GM21723 (cell line): ENCODE data around the gene TGM1.
"Not testable (repeated sequence)": the region's sequence is repeated elsewhere in the genome, so short reads cannot be mapped to it uniquely, and the experiment has no call there.

Source experiments
- ATAC-seq: cut with Tn5 transposase; IDR thresholded peaks from one replicate; pipeline ENCODE4 v1.9.1; 2021; ENCODE audit warnings: mild to moderate bottlenecking, moderate library complexity; ENCODE audit not compliant: unreplicated experiment

The TGM1 gene

GRCh38 chr14:24235804-24236688 is 26.9 kb downstream of the TGM1 start:
- ATAC-seq, result no peak

- ATAC-seq, result no peak
These were observed 28.6 kb downstream of the TGM1 start for GRCh38 chr14:24234095-24235005.

DNA sequence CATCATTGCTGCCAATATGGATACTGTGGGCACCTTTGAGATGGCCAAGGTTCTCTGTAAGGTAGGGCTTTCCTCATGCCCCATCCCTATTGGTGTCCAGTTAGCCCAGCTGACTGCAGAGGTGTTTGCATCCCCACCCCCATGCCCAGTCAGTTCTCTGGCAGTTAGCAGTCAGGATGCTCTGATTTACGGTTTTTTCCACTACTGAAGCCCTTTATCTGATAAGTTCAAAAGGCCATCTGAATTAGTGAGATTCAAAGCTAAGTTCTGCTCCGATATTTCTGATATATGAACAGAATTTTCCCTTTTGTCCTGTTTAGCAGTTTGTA is 29.5 kb downstream of the TGM1 start:
- no peak for ATAC-seq

- ATAC-seq, result peak; percentile 58
These were observed 30.1 kb downstream of the TGM1 start, which contains the start of gene GMPR2 for GRCh38 chr14:24232645-24233537. GMPR2 (plus strand) TSS chr14:24232929; CDS start chr14:24233254, 325 bp downstream.

GRCh38 chr14:24232121-24232644 is 30.8 kb downstream of the TGM1 start, which contains the start of gene NEDD8:
NEDD8 (minus strand) TSS chr14:24232367; CDS start chr14:24232267, 100 bp downstream.
- ATAC-seq, result peak; percentile 82

DNA sequence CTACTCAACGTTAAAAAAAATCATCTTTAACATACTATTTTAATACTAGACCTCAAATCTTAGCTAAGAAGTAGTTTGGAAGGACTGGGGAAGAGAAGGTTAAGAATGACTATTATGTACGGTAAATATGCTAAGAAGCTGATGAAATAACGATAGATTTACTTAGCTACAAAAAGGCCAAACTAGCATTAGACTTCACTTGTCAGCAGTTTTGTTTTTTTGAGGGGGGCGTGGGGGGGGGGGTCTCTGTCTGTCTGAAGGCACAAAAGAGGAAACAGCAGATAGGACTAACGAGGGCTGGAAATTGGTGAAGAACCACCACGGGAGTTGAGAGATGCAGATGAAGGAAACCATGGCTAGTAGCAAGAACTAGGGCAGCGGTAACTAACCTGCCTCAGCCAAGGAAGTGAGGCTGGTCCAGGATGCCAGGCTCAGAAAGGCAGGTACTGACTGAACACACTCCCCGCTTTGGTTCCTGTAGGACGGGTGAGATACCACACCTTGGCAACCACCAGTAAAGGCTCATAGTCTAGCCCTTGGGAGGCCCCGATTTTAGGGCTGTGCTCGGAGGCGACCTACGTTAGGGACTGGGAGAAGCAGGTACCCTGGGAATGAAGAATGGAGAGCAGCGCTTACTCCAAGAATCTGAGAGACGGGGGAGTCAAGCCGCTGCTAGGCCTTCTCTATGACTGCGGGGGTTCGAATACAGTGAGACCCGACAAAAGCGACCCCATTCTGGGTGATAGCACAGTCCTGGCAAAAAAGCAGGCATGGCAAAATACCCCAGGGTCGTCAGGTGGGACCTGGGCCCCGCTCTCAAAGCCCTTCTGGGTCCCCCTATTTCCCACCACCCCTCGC is 31.5 kb downstream of the TGM1 start:
- ATAC-seq, result peak; percentile 11

GRCh38 chr14:24228902-24229301 is 34.1 kb downstream of the TGM1 start:
- no peak for ATAC-seq

DNA sequence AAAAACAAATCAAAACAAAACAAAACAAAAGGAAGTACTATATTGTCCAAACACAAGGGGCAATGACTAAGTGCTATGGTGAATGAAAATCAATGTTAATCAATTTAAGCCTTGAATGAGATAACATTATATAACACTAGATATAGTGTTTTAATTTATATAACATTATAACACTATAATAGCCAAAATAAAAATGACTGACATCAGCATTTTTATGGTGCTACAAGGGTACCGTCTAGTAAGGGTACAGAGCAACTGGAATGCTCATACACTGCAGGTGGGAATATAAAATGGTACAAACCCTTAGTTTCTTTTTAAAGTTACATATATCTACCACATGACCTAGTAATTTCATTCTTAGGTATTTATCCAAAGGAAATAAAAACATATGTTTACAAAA is 36.5 kb downstream of the TGM1 start:
- no peak for ATAC-seq

DNA sequence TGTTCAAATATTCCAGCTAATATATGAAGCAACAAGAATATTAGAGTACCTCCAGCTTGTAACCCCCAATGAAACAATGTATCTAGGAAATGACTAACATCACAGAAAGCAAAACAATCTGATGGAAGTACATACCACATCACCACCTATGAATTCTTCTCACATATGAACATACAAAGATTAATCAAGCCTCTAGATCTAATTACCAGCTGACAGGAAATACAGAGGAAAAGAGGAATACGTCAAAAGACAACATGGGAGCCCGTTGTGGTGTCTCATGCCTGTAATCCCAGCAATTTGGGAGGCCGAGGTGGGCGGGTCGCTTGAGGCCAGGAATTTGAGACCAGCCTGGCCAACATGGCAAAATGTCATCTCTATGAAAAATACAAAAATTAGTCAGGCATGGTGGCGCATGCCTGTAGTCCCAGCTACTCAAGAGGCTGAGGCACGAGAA is 38.3 kb downstream of the TGM1 start:
- no peak for ATAC-seq

DNA sequence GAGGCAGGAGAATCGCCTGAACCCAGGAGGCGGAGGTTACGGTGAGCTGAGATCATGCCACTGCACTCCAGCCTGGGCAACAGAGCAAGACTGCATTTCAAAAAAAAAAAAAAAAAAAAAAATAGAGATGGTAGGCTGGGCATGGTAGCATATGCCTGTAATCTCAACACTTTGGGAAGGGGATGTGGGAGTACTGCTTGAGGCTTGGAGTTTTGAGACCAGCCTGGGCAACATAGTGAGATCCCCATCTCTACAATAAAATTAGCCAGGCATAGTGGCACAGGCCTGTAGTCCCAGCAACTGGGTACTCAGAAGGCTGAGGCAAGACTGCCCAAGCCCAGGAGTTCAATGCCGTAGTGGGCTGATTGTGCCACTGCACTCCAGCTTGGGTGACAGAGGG is 40.0 kb downstream of the TGM1 start:
- ATAC-seq, result not testable (repeated sequence)

GRCh38 chr14:24219521-24219920 is 43.5 kb downstream of the TGM1 start:
- no peak for ATAC-seq

DNA sequence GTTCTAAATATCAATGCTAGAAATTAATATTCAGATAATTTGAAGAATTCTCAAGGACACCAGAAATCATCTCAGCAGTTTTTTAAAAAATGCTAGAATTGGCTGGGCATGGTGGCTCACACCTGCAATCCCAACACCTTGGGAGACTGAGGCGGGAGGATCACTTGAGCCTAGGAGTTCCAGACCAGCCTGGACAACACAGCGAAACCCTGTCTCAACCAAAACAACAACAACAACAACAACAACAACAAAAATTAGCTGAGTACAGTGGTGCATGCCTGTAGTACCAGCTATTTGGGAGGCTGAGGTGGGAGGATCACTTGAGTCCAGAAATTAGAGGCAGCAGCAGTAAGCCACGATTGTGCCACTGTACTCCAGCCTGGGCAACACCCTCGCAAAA is 43.9 kb downstream of the TGM1 start:
- no peak for ATAC-seq

- not testable (repeated sequence) for ATAC-seq
These were observed 46.1 kb downstream of the TGM1 start for GRCh38 chr14:24216876-24217275.

- no peak for ATAC-seq
These were observed 46.7 kb downstream of the TGM1 start for GRCh38 chr14:24216345-24216699.

GRCh38 chr14:24215495-24216344 is 47.3 kb downstream of the TGM1 start, which contains the start of gene MDP1:
MDP1 (minus strand) TSS chr14:24216066; CDS start chr14:24215955, 111 bp downstream.
- ATAC-seq, result peak; percentile 67

DNA sequence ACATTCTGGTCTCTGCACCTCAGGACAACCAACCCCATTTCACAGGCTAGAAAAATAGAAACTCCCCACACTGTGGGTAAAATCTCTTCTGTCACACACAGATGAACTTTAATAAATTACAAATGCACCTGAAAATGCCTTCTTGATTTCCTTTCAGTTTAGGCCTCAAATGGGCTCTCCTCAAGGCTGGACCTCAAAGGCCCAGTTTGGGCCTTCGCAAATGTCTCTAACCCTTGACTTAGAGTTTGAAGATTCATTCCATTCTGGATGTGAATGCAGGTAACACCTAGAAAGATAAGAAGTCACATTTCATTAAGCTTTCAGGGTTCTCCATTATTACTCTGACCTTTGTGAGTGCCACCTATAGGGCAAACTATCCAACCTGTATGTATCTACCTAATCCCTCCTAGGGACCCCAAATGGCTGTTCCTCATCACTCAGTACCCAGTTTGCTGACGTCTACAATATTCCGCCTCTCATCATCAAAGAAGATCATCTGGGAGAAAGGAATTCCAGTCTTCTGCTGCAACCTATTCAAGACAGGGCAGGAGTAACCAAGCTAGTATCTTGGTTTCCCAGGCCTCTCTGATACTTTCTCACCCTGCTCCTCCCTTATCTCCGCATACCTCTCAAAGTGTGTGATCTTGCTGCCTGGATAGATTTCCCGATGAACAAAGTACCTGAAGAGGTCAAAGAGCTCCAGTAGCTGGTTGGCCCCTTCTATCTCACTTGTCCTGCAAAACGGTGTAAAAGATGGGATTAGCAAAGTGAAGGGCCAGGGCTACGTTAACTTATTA is 48.9 kb downstream of the TGM1 start:
- ATAC-seq, result no peak
